Activated CD8-positive, alpha-beta memory T cell treated with anti-CD3 and anti-CD28 coated beads, Interleukin-2, amount 10 ng/mL, durations not matched to agents 7 days and 5 days (primary cell): ENCODE data around the gene GPANK1. TPM values are rescaled to one million over a fixed set of nuclear protein-coding genes. Genes with fewer than 3 reads are reported as not detected.

Source experiments
- ATAC-seq: fragments of 150-1000 bp; cut with Tn5 transposase; one replicate; pipeline ENCODE4 v1.10.0; 2021; ENCODE audit warnings: moderate library complexity
- CTCF ChIA-PET: fragments of 350-600 bp; sonication (Branson Sonifier 250); formaldehyde crosslinking; loops from one replicate; lab custom pipeline; 2021; ENCODE audit warnings: antibody characterized with exemption; lab: Charles Lee
- DNase-seq: peaks from one replicate; pipeline ENCODE4 v3.0.0-alpha.2; 2020
- H3K27ac Mint-ChIP-seq: one replicate; pipeline ENCODE4 v1.8.0; 2021; ENCODE audit warnings: mild to moderate bottlenecking, mixed read lengths
- H3K27me3 Mint-ChIP-seq: one replicate; pipeline ENCODE4 v1.8.0; 2021; ENCODE audit warnings: mixed read lengths
- H3K36me3 Mint-ChIP-seq: one replicate; pipeline ENCODE4 v1.8.0; 2021; ENCODE audit warnings: mild to moderate bottlenecking, mixed read lengths
- H3K4me1 Mint-ChIP-seq: one replicate; pipeline ENCODE4 v1.8.0; 2021; ENCODE audit warnings: mixed read lengths
- H3K4me3 Mint-ChIP-seq: one replicate; pipeline ENCODE4 v1.8.0; 2021; ENCODE audit warnings: mild to moderate bottlenecking, moderate library complexity, mixed read lengths
- H3K9me3 Mint-ChIP-seq: one replicate; pipeline ENCODE4 v1.8.0; 2022; ENCODE audit warnings: low read depth, mixed read lengths
- total RNA-seq, 2 experiments: library from RNA; stranded (reverse); gene quantifications; one replicate each; pipeline ENCODE4 v1.2.3, GENCODE V29; 2021

GPANK1 gene
- total RNA-seq, 2 experiments from 2014 or later = 34.9 to 41.6 TPM

- Mint-ChIP-seq H3K36me3 (peaks cover 76% of the 10 kb centered on the region), H3K4me1 (peaks cover 60% of the 10 kb centered on the region), H3K9me3 (no peaks in the 10 kb centered on the region), H3K27me3 (no peaks in the 10 kb centered on the region), H3K4me3 (peak within 1 kb of the TSS; percentile 90), H3K27ac (peak within 1 kb of the TSS; percentile 95)
- CTCF ChIA-PET = interaction anchor here (0.9 to 4.1 kb wide), 7 partner anchors 12 to 232 kb away, joined by 3 to 39 read pairs (median 6); partner anchors contain the start of genes APOM, BAG6, EHMT2 and LY6G5C
- ATAC-seq (peak; percentile 87), DNase-seq (peak; percentile 99)
Measured at GRCh38 chr6:31665501-31666336, 922 bp upstream of the GPANK1 start, which contains the start of gene CSNK2B. CSNK2B (plus strand) TSS chr6:31666080; CDS start chr6:31666832, 752 bp downstream.

GRCh38 chr6:31663961-31664789, 622 bp downstream of the GPANK1 start:
- Mint-ChIP-seq H3K9me3 (no peaks in the 10 kb centered on the region), H3K36me3 (peaks cover 67% of the 10 kb centered on the region), H3K4me1 (peaks cover 71% of the 10 kb centered on the region), H3K27me3 (no peaks in the 10 kb centered on the region), H3K27ac (peak overlapping the region; percentile 95), H3K4me3 (peak overlapping the region; percentile 90)
- CTCF ChIA-PET = interaction anchor here (0.6 to 4.1 kb wide), 11 partner anchors 11 to 234 kb away, joined by 3 to 39 read pairs (median 3); partner anchors contain the start of genes APOM, BAG6, DDX39B and EHMT2
- DNase-seq (peak; percentile 50), ATAC-seq (no peak)

- Mint-ChIP-seq H3K36me3 (peaks cover 61% of the 10 kb centered on the region), H3K27ac (peak overlapping the region; percentile 95), H3K27me3 (no peaks in the 10 kb centered on the region), H3K4me3 (peak overlapping the region; percentile 90), H3K9me3 (no peaks in the 10 kb centered on the region), H3K4me1 (peaks cover 75% of the 10 kb centered on the region)
- DNase-seq (no peak), ATAC-seq (no peak)
- CTCF ChIA-PET = interaction anchor here (0.6 to 4.1 kb wide), 5 partner anchors 10 to 167 kb away, joined by 4 to 39 read pairs (median 11); partner anchors contain the start of genes APOM, BAG6, LSM2 and MSH5
Measured at GRCh38 chr6:31663126-31663960, 1.5 kb downstream of the GPANK1 start.

- H3K27me3 Mint-ChIP-seq = no peaks in the 10 kb centered on the region
Measured at GRCh38 chr6:31662124-31662723, 2.6 kb downstream of the GPANK1 start.

GRCh38 chr6:31661262-31662123, 3.3 kb downstream of the GPANK1 start:
- CTCF ChIA-PET = interaction anchor here (0.6 to 4.1 kb wide), 9 partner anchors 8 to 1194 kb away, joined by 3 to 39 read pairs (median 6); partner anchors contain the start of genes APOM, BAG6 and MSH5
- DNase-seq (no peak), ATAC-seq (no peak)
- peak overlapping the region; percentile 96 for H3K27ac Mint-ChIP-seq
- H3K4me1 Mint-ChIP-seq = peaks cover 73% of the 10 kb centered on the region
- no peaks in the 10 kb centered on the region for H3K27me3 Mint-ChIP-seq
- H3K9me3 Mint-ChIP-seq = no peaks in the 10 kb centered on the region
- peak overlapping the region; percentile 99 for H3K4me3 Mint-ChIP-seq
- peaks cover 59% of the 10 kb centered on the region for H3K36me3 Mint-ChIP-seq

More at GRCh38 chr6:31662124-31662723, 2.6 kb downstream of the GPANK1 start:
- peaks cover 76% of the 10 kb centered on the region for H3K4me1 Mint-ChIP-seq
- peak overlapping the region; percentile 22 for H3K4me3 Mint-ChIP-seq
- ATAC-seq (no peak), DNase-seq (no peak)
- peaks cover 60% of the 10 kb centered on the region for H3K36me3 Mint-ChIP-seq
- H3K9me3 Mint-ChIP-seq = no peaks in the 10 kb centered on the region
- peak overlapping the region; percentile 57 for H3K27ac Mint-ChIP-seq
- CTCF ChIA-PET = interaction anchor here (0.6 to 4.1 kb wide), 6 partner anchors 9 to 1195 kb away, joined by 3 to 39 read pairs (median 6); partner anchors contain the start of genes APOM and BAG6

- peak within 1 kb of the TSS; percentile 96 for H3K27ac Mint-ChIP-seq
- DNase-seq = peak; percentile 88
- CTCF ChIA-PET = interaction anchor here (1.0 to 2.2 kb wide), 9 partner anchors 9 to 131 kb away, joined by 3 to 8 read pairs (median 4); partner anchors contain the start of genes BAG6 and MSH5
- ATAC-seq = peak; percentile 74
- H3K4me3 Mint-ChIP-seq = peak within 1 kb of the TSS; percentile 99
- H3K27me3 Mint-ChIP-seq = no peaks in the 10 kb centered on the region
- no peaks in the 10 kb centered on the region for H3K9me3 Mint-ChIP-seq
- peaks cover 75% of the 10 kb centered on the region for H3K4me1 Mint-ChIP-seq
- H3K36me3 Mint-ChIP-seq = peaks cover 60% of the 10 kb centered on the region
Measured at GRCh38 chr6:31660381-31661261, 4.2 kb downstream of the GPANK1 start, which contains the start of gene C6orf47. C6orf47 (minus strand) TSS chr6:31660778; CDS start chr6:31659947, 831 bp downstream.

GRCh38 chr6:31659649-31660380, 5.0 kb downstream of the GPANK1 start:
- CTCF ChIA-PET = interaction anchor here (1.0 to 1.5 kb wide), 9 partner anchors 8 to 132 kb away, joined by 3 to 8 read pairs (median 4); partner anchors contain the start of genes BAG6 and MSH5
- peak overlapping the region; percentile 99 for H3K4me3 Mint-ChIP-seq
- H3K36me3 Mint-ChIP-seq = peaks cover 61% of the 10 kb centered on the region

GRCh38 chr6:31658983-31659648, 5.7 kb downstream of the GPANK1 start:
- Mint-ChIP-seq H3K27ac (peak overlapping the region; percentile 96), H3K36me3 (peaks cover 55% of the 10 kb centered on the region), H3K4me3 (peak overlapping the region; percentile 99), H3K27me3 (no peaks in the 10 kb centered on the region), H3K4me1 (peaks cover 83% of the 10 kb centered on the region), H3K9me3 (no peaks in the 10 kb centered on the region)
- ATAC-seq = no peak
- CTCF ChIA-PET = interaction anchor here (0.8 to 1.5 kb wide), 4 partner anchors 42 to 133 kb away, joined by 3 to 4 read pairs (median 3); no protein-coding TSS in a partner anchor
- DNase-seq = no peak

More at GRCh38 chr6:31659649-31660380, 5.0 kb downstream of the GPANK1 start:
- ATAC-seq = peak; percentile 48
- H3K27me3 Mint-ChIP-seq = no peaks in the 10 kb centered on the region
- peaks cover 81% of the 10 kb centered on the region for H3K4me1 Mint-ChIP-seq
- DNase-seq = peak; percentile 77
- H3K27ac Mint-ChIP-seq = peak overlapping the region; percentile 96
- H3K9me3 Mint-ChIP-seq = no peaks in the 10 kb centered on the region

- no peaks in the 10 kb centered on the region for H3K9me3 Mint-ChIP-seq
- peaks cover 46% of the 10 kb centered on the region for H3K36me3 Mint-ChIP-seq
- CTCF ChIA-PET = interaction anchor here (0.8 to 1.7 kb wide), 5 partner anchors 26 to 172 kb away, joined by 3 to 9 read pairs (median 3); no protein-coding TSS in a partner anchor
- peaks cover 78% of the 10 kb centered on the region for H3K4me1 Mint-ChIP-seq
- H3K4me3 Mint-ChIP-seq = peak overlapping the region; percentile 42
- ATAC-seq (no peak), DNase-seq (no peak)
- H3K27ac Mint-ChIP-seq = peak overlapping the region; percentile 83
- H3K27me3 Mint-ChIP-seq = no peaks in the 10 kb centered on the region
Measured at GRCh38 chr6:31658158-31658688, 6.6 kb downstream of the GPANK1 start.
